Fibroblast of lung (primary cell): ENCODE results near the gene ZNF770. TPM values are rescaled to one million over a fixed set of nuclear protein-coding genes. Genes with fewer than 3 reads are reported as not detected.

ENCODE experiments used
- DNase-seq, 2 donors: peaks; one replicate each; pipeline versions ENCODE4 v3.0.0 to v3.0.0-alpha.2; 2010; ENCODE audit warnings: low read depth in 2 of 2
- H2AFZ ChIP-seq: 2 replicates; pipeline ENCODE4 v1.5.1; 2012; ENCODE audit warnings: low read length, control low read depth, inconsistent platforms
- H3K27ac ChIP-seq: 2 replicates; pipeline ENCODE4 v1.5.1; 2011; ENCODE audit warnings: low read length, control low read depth; ENCODE audit not compliant: insufficient read depth
- H3K27me3 ChIP-seq: 2 replicates; pipeline ENCODE4 v1.5.1; 2011; ENCODE audit warnings: mild to moderate bottlenecking, low read length; ENCODE audit not compliant: control insufficient read depth, insufficient read depth
- H3K36me3 ChIP-seq: 2 replicates; pipeline ENCODE4 v1.5.1; 2011; ENCODE audit warnings: low read length; ENCODE audit not compliant: control insufficient read depth, insufficient read depth
- H3K4me1 ChIP-seq: 2 replicates; pipeline ENCODE4 v1.5.1; 2011; ENCODE audit warnings: low read length; ENCODE audit not compliant: control insufficient read depth, insufficient read depth; ENCODE audit errors: extremely low read depth
- H3K4me2 ChIP-seq: 2 replicates; pipeline ENCODE4 v1.5.1; 2011; ENCODE audit warnings: low read length, control low read depth; ENCODE audit not compliant: insufficient read depth; ENCODE audit errors: extremely low read depth
- H3K4me3 ChIP-seq, 4 experiments: fragments of 200-600 bp in 1 of 4; sonication (generic) in 1 of 4; replicated peaks in 1 of 4; 2 replicates each; pipeline ENCODE4 v1.5.1; 2011 to 2016; ENCODE audit warnings: low read length in 4 of 4, low read depth in 3 of 4, mild to moderate bottlenecking in 3 of 4, control low read depth in 2 of 4, inconsistent platforms in 1 of 4, mixed read lengths in 1 of 4; ENCODE audit not compliant: insufficient read depth in 1 of 4; ENCODE audit errors: control extremely low read depth in 1 of 4
- H3K79me2 ChIP-seq: 2 replicates; pipeline ENCODE4 v1.5.1; 2012; ENCODE audit warnings: mild to moderate bottlenecking, low read length, inconsistent platforms; ENCODE audit not compliant: control insufficient read depth, insufficient read depth
- H3K9ac ChIP-seq: 2 replicates; pipeline ENCODE4 v1.5.1; 2011; ENCODE audit warnings: mild to moderate bottlenecking, low read length, control low read depth; ENCODE audit not compliant: insufficient read depth
- H3K9me3 ChIP-seq: 2 replicates; pipeline ENCODE4 v1.5.1; 2012; ENCODE audit warnings: low read depth, low read length; ENCODE audit not compliant: control insufficient read depth, insufficient read depth
- H4K20me1 ChIP-seq: 2 replicates; pipeline ENCODE4 v1.5.1; 2011; ENCODE audit warnings: low read length; ENCODE audit not compliant: control insufficient read depth, insufficient read depth; ENCODE audit errors: extremely low read depth
- EZH2 ChIP-seq: IDR thresholded peaks from 2 replicates; pipeline ENCODE4 v1.5.1; 2012; ENCODE audit warnings: low read length, control low read depth, mild to moderate bottlenecking; ENCODE audit errors: missing control alignments
- polyA plus RNA-seq, 2 donors: library from polyadenylated mRNA; depleted of rRNA in 1 of 2; stranded (reverse) in 1 of 2; unstranded in 1 of 2; fragments of >200 nt; gene quantifications; 2 replicates each; pipeline ENCODE4 v1.2.1, GENCODE V29; 2011 to 2012; ENCODE audit warnings: missing spikeins in 1 of 2
- total RNA-seq: library from RNA; depleted of rRNA; stranded (reverse); fragments of >200 nt; gene quantifications from 2 replicates; pipeline ENCODE4 v1.2.1, GENCODE V29; 2014
- TF ChIP-seq, protein P1 (sequence below), 2 donors: IDR thresholded peaks in 1 of 2; conservative IDR thresholded peaks in 1 of 2; 1 replicate in 1 of 2; 2 replicates in 1 of 2; pipeline ENCODE4 v1.5.1; 2011 to 2012; ENCODE audit warnings: low read length in 2 of 2, control low read depth in 1 of 2, inconsistent platforms in 1 of 2, low read depth in 1 of 2, mild to moderate bottlenecking in 1 of 2

ZNF770 gene
- total and polyA plus RNA-seq, 2 donors (not counting 1 experiment from before 2014, with no cell fraction given), result 27.9 to 44.6 TPM

GRCh38 chr15:35023804-35024203 is 35.7 kb upstream of the ZNF770 start:
- Histone ChIP-seq H3K4me1 (no peaks in the 10 kb centered on the region), H4K20me1 (no peaks in the 10 kb centered on the region), H3K27me3 (no peaks in the 10 kb centered on the region), H3K4me2 (no peak overlapping the region), H3K9ac (no peak overlapping the region), H3K9me3 (no peaks in the 10 kb centered on the region), H3K4me3 (no peak overlapping the region), H3K36me3 (no peaks in the 10 kb centered on the region), H3K79me2 (no peaks in the 10 kb centered on the region), H3K27ac (no peak overlapping the region), H2AFZ (no peak overlapping the region)
- TF ChIP-seq EZH2, result no peak
- TF ChIP-seq, protein P1, sequence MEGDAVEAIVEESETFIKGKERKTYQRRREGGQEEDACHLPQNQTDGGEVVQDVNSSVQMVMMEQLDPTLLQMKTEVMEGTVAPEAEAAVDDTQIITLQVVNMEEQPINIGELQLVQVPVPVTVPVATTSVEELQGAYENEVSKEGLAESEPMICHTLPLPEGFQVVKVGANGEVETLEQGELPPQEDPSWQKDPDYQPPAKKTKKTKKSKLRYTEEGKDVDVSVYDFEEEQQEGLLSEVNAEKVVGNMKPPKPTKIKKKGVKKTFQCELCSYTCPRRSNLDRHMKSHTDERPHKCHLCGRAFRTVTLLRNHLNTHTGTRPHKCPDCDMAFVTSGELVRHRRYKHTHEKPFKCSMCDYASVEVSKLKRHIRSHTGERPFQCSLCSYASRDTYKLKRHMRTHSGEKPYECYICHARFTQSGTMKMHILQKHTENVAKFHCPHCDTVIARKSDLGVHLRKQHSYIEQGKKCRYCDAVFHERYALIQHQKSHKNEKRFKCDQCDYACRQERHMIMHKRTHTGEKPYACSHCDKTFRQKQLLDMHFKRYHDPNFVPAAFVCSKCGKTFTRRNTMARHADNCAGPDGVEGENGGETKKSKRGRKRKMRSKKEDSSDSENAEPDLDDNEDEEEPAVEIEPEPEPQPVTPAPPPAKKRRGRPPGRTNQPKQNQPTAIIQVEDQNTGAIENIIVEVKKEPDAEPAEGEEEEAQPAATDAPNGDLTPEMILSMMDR (conservative IDR thresholded peaks at IDR 0.05 in 1 of 2, IDR thresholded peaks at IDR 0.05 in 1 of 2; ENCODE audit: low read depth in 1 of 2, low read length in 2 of 2), result no peak
- DNase-seq, result peak in 1 of 2 donors; percentile 9

DNA sequence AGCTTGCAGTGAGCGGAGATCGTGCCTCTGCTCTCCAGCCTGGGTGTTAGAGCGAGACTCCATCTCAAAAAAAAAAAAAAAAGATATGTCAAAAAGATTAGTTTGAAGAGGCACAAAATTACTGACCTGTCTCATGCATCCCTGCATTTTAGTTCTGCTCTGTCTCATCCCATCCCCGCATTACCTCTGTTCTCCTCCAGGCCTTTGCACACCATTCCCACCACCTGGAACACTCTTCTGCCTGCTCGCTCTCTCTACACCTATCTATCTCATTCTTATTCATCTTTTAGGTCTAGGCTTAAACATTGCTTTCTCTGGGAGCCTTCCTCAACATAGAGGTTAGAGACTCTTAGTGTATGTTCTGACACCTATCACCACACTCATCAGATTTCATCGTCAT is 32.9 kb upstream of the ZNF770 start:
- TF ChIP-seq, protein P1 (conservative IDR thresholded peaks at IDR 0.05 in 1 of 2, IDR thresholded peaks at IDR 0.05 in 1 of 2; ENCODE audit: low read depth in 1 of 2, low read length in 2 of 2), result no peak
- no peak for TF ChIP-seq EZH2
- Histone ChIP-seq H3K79me2 (no peaks in the 10 kb centered on the region), H2AFZ (no peak overlapping the region), H3K4me3 (no peak overlapping the region), H3K4me1 (no peaks in the 10 kb centered on the region), H3K9me3 (no peaks in the 10 kb centered on the region), H3K36me3 (no peaks in the 10 kb centered on the region), H3K4me2 (no peak overlapping the region), H3K27me3 (no peaks in the 10 kb centered on the region), H3K27ac (no peak overlapping the region), H3K9ac (no peak overlapping the region), H4K20me1 (no peaks in the 10 kb centered on the region)
- DNase-seq, result no peak

- H3K27me3 ChIP-seq, result no peaks in the 10 kb centered on the region
- H3K4me2 ChIP-seq, result no peak overlapping the region
These were observed 31.6 kb upstream of the ZNF770 start for GRCh38 chr15:35019404-35020327.

More at GRCh38 chr15:35019404-35020327, 31.6 kb upstream of the ZNF770 start:
- no peak overlapping the region for H3K27ac ChIP-seq
- H3K4me3 ChIP-seq, result no peak overlapping the region
- H3K9me3 ChIP-seq, result no peaks in the 10 kb centered on the region
- no peak overlapping the region for H3K9ac ChIP-seq
- peak overlapping the region; percentile 67 for H2AFZ ChIP-seq
- no peaks in the 10 kb centered on the region for H4K20me1 ChIP-seq
- no peaks in the 10 kb centered on the region for H3K79me2 ChIP-seq
- TF ChIP-seq EZH2, result no peak
- TF ChIP-seq, protein P1 (conservative IDR thresholded peaks at IDR 0.05 in 1 of 2, IDR thresholded peaks at IDR 0.05 in 1 of 2; ENCODE audit: low read depth in 1 of 2, low read length in 2 of 2), result no peak
- no peaks in the 10 kb centered on the region for H3K4me1 ChIP-seq
- no peaks in the 10 kb centered on the region for H3K36me3 ChIP-seq
- DNase-seq, result peak; percentile 17 to 21
